OCI-M2 (cell line): ENCODE results near the gene MXD4.
"Not testable (repeated sequence)": the region's sequence is repeated elsewhere in the genome, so short reads cannot be mapped to it uniquely, and the experiment has no call there.

ENCODE experiments used
- DNase-seq: peaks from one replicate; lab custom pipeline; 2025; ENCODE audit not compliant: unreplicated experiment; lab: John Stamatoyannopoulos, UW

Gene MXD4

GRCh38 chr4:2275546-2276251, 13.8 kb upstream of the MXD4 start:
- DNase-seq = no peak

- not testable (repeated sequence) for DNase-seq
Observed at GRCh38 chr4:2275044-2275397, 13.1 kb upstream of the MXD4 start.

DNA sequence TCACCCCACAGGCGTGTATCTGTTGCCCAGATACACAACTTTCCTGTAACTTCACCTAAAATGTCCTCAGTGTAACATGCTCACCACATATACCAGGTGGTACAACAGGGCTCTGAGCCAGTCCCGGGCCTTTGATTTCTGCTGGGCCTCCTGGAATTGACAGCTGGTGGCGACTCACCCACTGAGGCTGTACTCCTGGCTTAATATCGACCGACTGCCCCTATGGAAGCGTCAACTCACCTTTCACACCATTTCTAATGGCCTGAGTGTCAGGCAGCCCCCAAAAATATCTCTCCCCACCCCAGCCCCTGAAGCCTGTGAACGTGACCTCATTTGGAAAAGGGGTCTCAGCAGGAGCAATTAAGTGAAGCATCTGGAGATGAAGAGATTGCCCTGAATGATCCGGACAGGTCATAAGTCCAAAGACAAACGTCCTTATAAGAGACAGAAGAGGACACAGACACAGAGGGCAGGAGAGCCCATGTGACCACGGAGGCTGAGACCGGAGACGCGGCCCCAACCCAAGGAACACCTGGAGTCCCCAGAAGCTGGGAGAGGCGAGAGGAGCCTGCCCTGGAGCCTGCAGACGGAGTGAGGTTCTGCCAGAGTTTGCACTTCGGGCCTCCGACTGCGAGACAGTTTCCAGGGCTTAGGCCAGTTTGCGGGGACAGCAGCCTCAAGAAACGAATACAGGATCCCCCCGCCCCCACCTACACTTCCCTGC, 12.6 kb upstream of the MXD4 start:
- DNase-seq = no peak

DNA sequence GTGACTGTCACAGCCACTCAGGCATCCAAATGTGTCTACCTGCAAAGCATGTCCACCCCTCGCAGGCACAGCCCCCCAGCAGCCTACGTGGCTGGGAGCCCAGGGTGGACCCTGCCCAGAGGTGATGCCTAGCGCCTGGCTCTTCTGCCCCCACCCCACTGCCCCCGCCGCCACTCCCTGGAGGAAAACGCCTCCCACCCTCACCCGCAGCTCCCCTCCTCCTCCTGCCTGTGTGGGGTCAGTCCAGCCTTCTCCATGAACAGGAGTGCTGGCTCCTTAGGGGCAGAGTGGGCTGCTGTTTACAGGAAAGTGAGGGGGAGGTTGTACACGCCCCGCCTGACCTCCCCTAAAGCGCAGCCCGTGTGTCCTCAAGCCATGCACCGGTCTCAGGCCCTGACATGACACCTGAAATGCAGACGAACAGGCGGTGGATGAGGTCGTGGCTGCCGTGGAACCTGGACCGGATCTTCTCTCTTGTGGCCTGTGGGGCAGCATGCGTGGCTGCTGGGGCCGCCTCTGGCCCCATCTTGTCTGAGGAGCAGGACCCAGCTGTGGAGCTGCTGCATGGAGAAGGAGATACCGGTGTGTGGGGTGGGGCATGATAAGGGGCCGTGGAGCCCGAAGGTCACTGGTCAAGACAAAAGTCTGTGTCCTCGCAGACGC, 11.9 kb upstream of the MXD4 start:
- DNase-seq = no peak

- DNase-seq = no peak
Observed at GRCh38 chr4:2273221-2273620, 11.3 kb upstream of the MXD4 start.

GRCh38 chr4:2272828-2273120, 10.9 kb upstream of the MXD4 start:
- DNase-seq = no peak

- DNase-seq = no peak
Observed at GRCh38 chr4:2272026-2272827, 10.3 kb upstream of the MXD4 start.

DNA sequence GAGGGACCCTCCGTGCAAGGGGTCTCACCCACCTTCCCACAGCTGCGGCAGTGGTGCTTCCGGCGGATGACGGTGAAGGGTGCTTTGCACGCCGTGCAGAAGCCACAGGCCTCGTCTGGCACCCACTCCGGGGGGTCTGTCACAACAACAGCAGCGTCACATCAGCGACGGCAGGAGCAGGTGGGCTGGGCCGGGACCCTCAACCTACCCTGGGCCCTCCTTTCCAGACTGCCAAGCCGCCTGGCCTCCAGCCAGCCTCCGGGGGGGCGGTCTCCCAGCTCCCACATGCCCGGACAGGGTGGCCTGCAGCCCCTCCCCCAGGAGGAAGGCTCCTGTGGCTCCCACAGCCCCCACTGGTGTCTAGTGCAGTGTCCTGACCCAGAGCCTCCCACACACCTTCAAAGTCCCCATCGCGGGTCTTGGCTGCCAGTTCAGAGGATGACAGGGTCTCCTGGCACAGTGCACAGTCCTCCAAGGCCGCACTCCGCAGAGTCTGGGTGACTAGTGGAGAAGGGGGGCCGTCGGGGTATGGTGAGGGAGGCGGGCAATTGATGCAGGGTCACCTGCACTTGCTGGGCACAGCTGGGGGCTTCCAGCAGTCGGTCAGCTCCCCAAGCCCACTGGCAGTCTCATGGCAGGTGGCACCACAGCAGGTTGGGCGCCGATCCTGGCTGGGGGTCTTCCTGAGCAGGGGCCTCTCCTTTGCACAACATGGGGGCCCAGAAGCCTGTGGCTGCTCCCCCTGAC, 9.5 kb upstream of the MXD4 start:
- no peak for DNase-seq

DNA sequence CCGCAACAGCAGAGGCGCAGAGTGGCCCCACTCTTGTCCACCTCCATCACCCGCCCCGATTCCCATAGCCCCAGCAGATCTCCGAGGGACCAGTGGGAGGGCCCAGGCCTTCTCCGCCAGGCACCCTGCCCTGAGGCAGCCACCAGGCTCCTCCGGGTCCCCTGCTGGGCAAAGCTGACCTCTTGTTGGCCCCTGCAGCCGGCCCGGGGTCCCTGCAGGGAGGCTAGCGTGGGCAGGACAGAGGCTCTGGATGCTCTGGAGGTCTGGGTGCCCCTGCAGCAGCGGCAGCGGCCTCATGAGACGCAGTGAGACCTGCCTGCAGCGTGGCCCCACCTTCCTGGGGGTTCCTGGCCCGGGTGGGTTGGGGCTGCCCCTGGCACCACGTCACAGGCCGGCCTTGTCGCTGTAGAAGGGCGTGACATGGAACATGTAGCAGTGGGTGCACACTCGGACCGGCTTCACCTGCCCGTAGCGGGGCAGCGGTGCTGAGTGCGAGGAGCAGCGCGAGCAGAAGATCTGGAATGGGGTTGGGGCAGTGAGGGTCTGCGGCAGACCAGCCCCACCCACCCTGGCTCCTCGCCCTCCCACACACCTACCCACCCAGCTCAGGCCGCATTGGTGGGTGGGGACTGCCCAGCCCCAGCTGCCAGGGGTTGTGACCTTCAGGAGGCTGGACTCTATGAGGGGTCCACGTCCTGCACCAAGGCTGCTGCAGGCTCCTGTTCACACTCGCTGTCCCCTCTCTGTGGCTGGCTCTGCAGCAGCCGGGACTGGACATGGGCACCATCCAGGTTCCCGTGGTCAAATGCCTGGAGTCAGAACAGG, 8.6 kb upstream of the MXD4 start:
- no peak for DNase-seq

- no peak for DNase-seq
Observed at GRCh38 chr4:2269618-2270163, 7.8 kb upstream of the MXD4 start.

DNA sequence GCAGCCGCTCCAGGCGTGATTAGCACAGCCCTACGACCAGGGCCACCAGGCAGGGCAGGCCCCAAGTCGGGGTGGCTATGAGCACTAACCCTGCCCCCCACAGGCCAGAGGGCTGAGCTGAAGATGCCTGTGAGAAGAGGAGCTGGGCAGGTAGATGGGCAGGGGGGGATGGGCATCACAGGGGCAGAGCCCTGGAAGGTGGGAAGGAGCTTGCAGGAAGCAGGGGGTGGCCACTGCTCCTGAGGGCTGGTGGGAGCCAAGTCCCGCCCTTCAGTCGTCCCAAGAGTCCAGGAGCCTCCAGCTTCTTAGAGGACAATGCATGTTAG, 7.3 kb upstream of the MXD4 start:
- no peak for DNase-seq

GRCh38 chr4:2268357-2269205, 6.7 kb upstream of the MXD4 start:
- no peak for DNase-seq

DNA sequence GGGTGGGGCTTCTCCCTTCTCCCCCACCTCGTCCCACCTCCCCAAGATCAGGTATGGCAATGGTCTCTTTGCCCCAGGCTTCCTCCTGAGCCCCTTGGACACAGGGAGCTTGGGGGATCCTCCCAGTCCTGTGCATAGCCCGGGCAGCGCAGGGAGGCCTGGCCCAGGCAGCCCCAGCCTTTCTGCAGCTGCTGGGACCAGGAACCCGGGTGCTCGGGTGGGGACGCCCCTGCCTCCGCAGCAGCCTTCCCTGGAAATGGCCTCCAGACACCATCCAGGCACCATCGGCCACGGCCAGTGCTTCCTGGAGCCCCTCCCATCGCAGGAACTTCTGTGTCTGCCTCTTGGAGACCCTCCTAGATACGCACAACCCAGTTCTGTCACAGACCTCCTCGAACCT, 5.9 kb upstream of the MXD4 start:
- DNase-seq = no peak

DNA sequence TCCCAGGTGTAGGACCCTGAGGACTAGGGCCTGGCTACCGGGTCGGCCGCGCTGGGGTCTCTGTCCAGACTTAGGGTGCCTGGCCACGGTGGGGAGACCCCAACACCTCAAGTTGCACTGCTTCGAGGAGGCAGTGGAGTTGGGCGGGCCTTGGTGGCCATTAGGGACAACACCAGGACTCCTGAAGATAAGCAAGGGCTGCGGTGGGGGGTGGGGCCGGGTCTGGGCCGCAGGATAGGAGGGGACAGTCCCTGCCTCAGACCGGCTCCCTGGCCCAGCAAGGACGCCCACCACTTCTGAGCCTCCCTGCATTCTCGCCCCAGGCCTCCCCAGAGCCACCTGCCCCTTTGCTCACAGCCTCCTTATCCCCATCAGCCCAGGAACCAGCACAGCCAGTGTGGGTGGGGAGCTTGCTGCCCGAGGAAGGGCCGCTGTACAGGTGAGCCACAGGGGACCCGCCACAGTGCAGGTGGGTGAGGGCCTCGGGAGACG, 5.5 kb upstream of the MXD4 start:
- DNase-seq = no peak

- no peak for DNase-seq
Observed at GRCh38 chr4:2266821-2267220, 4.9 kb upstream of the MXD4 start.

DNA sequence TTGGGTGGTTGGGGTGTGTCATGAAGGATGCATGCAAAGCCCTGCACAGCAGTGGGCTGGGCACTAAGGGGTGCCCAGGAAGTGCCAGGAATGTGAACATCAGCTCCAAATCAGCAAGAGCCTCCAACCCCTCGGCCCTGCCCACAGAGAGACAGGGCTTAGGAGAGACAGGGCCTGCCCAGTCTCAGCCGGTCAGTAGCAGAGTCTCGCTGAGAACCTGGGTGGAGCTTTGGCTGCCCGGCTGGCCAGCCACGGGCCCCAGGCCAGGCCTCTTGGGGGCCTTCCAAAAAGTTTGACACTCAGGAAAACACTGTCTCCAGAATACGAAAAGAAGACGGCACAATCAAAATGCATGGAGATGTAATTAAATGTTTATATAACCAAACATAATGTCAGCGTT, 4.3 kb upstream of the MXD4 start:
- DNase-seq = no peak

GRCh38 chr4:2265113-2266110, 3.5 kb upstream of the MXD4 start:
- DNase-seq = no peak
